Stimulated activated CD4-positive, alpha-beta T cell treated with anti-CD3 and anti-CD28 coated beads, Interleukin-2, amount 100 ng/mL, for 24 hours (primary cell): Measurements from ENCODE around the gene DNAAF1.
"Not testable (repeated sequence)": the region's sequence is repeated elsewhere in the genome, so short reads cannot be mapped to it uniquely, and the experiment has no call there.

Experiments
- DNase-seq, 2 donors: peaks; one replicate each; pipeline ENCODE4 v3.0.0-alpha.2; 2020

Gene DNAAF1

GRCh38 chr16:84144859-84145639, at the start of gene DNAAF1, which contains the start of gene HSDL1:
DNAAF1 (plus strand) TSS chr16:84145308; CDS start chr16:84145441, 133 bp downstream.
HSDL1 (minus strand) TSS chr16:84145177; CDS start chr16:84131321, 13,856 bp downstream.
- peak; percentile 95 for DNase-seq

GRCh38 chr16:84095466-84095865, 49.6 kb upstream of the DNAAF1 start:
- no peak for DNase-seq

GRCh38 chr16:84096447-84097005, 48.6 kb upstream of the DNAAF1 start:
- no peak for DNase-seq

- DNase-seq, result no peak
Measured at GRCh38 chr16:84098939-84099338, 46.2 kb upstream of the DNAAF1 start.

GRCh38 chr16:84103678-84104077, 41.4 kb upstream of the DNAAF1 start:
- no peak for DNase-seq

GRCh38 chr16:84104231-84104630, 40.9 kb upstream of the DNAAF1 start:
- DNase-seq, result no peak

- no peak for DNase-seq
Measured at GRCh38 chr16:84105301-84105815, 39.8 kb upstream of the DNAAF1 start.

- no peak for DNase-seq
Measured at GRCh38 chr16:84105948-84106740, 39.0 kb upstream of the DNAAF1 start.

GRCh38 chr16:84107921-84108320, 37.2 kb upstream of the DNAAF1 start:
- DNase-seq, result no peak

- DNase-seq, result no peak
Measured at GRCh38 chr16:84109598-84110335, 35.3 kb upstream of the DNAAF1 start.

GRCh38 chr16:84110527-84110926, 34.6 kb upstream of the DNAAF1 start:
- DNase-seq, result no peak

- no peak for DNase-seq
Measured at GRCh38 chr16:84111525-84111924, 33.6 kb upstream of the DNAAF1 start.

- DNase-seq, result peak in 1 of 2 donors; percentile 44
Measured at GRCh38 chr16:84111949-84112348, 33.2 kb upstream of the DNAAF1 start.

- peak in 1 of 2 donors; percentile 61 for DNase-seq
Measured at GRCh38 chr16:84115919-84116719, 29.0 kb upstream of the DNAAF1 start.

GRCh38 chr16:84116720-84117493, 28.2 kb upstream of the DNAAF1 start, which contains the start of gene MBTPS1:
MBTPS1 (minus strand) TSS chr16:84116942; CDS start chr16:84101783, 15,159 bp downstream.
- peak; percentile 98 to 99 for DNase-seq

- DNase-seq, result peak in 1 of 2 donors; percentile 50
Measured at GRCh38 chr16:84117494-84117843, 27.6 kb upstream of the DNAAF1 start.

GRCh38 chr16:84118315-84118714, 26.8 kb upstream of the DNAAF1 start:
- DNase-seq, result not testable (repeated sequence)

- no peak for DNase-seq
Measured at GRCh38 chr16:84119368-84119767, 25.7 kb upstream of the DNAAF1 start.

GRCh38 chr16:84120023-84120422, 25.1 kb upstream of the DNAAF1 start:
- DNase-seq, result no peak

GRCh38 chr16:84121007-84121406, 24.1 kb upstream of the DNAAF1 start:
- DNase-seq, result no peak
